ENCODE data around the gene MEX3D. TPM values are rescaled to one million over a fixed set of nuclear protein-coding genes. Genes with fewer than 3 reads are reported as not detected.

The MEX3D gene
- total RNA-seq, 2 donors from 2014 or later = 18.8 to 21.8 TPM

DNA sequence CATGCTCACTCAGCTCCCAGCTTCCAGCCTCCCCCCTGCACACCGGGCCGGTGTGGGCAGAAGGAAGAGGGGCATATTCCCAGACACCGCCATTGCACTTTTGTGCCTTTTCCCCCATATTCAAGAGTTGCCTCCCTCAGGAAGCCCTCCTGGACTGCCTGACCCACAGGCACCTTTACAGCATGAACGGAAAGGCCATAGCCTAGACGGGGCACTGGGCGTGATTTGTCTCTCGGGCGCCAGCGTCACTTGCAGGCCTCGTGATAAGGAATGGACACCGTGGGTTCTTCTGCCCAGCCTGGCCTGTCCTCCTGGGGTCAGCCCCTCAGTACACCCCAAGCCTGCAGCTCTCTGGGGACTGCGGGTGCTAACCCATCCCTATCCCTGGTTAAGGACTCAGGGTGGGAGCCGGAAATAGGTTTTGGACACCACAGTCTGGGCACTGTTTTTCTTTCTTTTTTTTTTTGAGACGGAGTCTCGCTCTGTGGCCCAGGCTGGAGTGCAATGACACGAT lies 38.1 kb upstream of the MEX3D start:
- intact Hi-C loops (cut with DNase I) = no loop called here
- Histone ChIP-seq H3K4me3 (no peak overlapping the region), H3K9me3 (no peaks in the 10 kb centered on the region), H3K27me3 (no peaks in the 10 kb centered on the region), H3K27ac (peak overlapping the region; percentile 72 to 88 (median 82)), H3K36me3 (replicated peaks in 1 of 2; ENCODE audit: insufficient read depth in 1 of 2, low read depth in 2 of 2) (no peaks in the 10 kb centered on the region), H3K4me1 (peaks cover 26% of the 10 kb centered on the region)
- 15 to 30% methylated on average over 7 to 16 of the region's 16 CpGs for WGBS, 2 donors
- DNase-seq (peak in 1 of 4 donors; percentile 23), ATAC-seq (peak; percentile 4)
- TF ChIP-seq, protein P1, sequence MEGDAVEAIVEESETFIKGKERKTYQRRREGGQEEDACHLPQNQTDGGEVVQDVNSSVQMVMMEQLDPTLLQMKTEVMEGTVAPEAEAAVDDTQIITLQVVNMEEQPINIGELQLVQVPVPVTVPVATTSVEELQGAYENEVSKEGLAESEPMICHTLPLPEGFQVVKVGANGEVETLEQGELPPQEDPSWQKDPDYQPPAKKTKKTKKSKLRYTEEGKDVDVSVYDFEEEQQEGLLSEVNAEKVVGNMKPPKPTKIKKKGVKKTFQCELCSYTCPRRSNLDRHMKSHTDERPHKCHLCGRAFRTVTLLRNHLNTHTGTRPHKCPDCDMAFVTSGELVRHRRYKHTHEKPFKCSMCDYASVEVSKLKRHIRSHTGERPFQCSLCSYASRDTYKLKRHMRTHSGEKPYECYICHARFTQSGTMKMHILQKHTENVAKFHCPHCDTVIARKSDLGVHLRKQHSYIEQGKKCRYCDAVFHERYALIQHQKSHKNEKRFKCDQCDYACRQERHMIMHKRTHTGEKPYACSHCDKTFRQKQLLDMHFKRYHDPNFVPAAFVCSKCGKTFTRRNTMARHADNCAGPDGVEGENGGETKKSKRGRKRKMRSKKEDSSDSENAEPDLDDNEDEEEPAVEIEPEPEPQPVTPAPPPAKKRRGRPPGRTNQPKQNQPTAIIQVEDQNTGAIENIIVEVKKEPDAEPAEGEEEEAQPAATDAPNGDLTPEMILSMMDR (IDR thresholded peaks at IDR 0.05) = no peak

DNA sequence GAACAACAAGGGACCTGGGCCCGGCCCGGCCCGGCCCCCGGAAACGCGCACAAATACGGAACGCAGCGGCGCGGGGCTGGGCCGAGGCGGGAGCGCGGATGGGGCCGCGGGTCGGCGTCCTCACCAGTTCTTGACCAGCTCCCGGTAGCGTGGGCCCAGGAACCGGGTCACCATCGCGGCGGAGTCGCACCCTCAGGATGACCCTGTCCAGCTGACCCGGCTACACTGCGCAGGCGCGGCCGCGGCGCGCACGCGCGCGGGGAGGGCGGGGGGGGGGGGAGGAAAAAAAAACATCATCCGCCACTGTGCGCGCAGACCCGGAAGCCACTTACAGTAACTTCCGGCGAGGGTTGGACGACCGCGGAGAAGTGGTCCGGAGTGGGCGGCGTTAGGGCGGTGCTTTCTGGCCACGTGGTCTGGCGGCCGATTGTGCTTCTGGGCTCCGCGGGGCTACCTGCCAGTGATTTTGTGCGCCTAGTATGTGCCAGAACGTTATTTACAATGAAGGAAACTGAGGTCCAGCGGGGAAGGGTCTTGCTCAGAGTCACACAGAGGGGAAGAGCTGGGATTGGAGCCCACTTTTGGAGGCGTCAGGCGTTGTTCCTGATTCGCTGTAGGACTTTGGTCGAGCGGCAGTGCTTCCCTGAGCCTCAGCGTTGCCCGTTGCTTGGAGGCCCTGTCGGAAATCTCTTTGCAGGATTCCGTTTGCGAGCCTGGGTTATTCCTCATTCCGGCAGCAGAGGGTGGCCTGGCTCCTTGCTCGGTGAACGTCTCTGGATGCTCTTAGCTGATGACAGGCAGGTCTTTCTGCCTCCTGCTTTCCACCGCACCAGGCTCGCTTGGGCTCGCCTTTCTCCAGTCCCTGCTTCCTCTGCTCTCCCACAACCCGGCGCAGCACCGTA lies 37.4 kb upstream of the MEX3D start, which contains the start of gene UQCR11:
TSS of gene UQCR11 (minus strand) at position 227 of the 902 bp plus-strand sequence. CDS start at position 174, 53 bp downstream.
- WGBS, 2 donors = 0 to 1% methylated on average over 16 to 65 of the region's 79 CpGs
- intact Hi-C loops (cut with DNase I) = no loop called here
- H3K4me1 ChIP-seq = peaks cover 26% of the 10 kb centered on the region

DNA sequence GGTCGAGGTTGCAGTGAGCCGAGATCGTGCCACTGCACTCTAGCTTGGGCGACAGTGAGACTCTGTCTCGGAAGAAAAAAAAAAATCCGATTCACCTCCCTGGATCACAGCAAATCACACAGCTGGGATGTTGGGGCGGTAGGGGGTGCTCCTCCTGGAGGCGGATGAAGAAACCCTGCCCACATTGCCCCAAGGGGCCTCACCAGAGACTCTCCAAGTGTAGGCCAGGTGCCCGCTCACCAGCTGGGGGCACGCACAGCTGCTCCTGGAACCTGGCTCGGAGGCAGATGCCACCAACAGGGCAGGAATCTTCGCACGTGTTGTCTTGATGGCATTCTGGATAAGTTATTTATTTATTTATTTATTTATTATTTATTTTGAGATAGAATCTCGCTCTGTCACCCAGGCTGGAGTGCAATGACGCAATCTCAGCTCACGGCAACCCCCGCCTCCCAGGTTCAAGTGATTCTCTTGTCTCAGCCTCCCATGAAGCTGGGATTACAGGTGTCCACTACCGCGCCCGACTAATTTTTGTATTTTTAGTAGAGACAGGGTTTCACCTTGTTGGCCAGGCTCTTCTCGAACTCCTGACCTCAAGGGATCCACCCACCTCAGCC lies 34.1 kb upstream of the MEX3D start:
- peaks cover 26% of the 10 kb centered on the region for H3K4me1 ChIP-seq
- no peaks in the 10 kb centered on the region for H3K27me3 ChIP-seq
- H3K4me3 ChIP-seq = no peak overlapping the region
- peaks cover 9 to 14% of the 10 kb centered on the region in 2 donors for H3K36me3 ChIP-seq (replicated peaks in 1 of 2; ENCODE audit: insufficient read depth in 1 of 2, low read depth in 2 of 2)
- 92 to 96% methylated on average over 12 to 21 of the region's 21 CpGs for WGBS, 2 donors
- intact Hi-C loops (cut with DNase I) = no loop called here
- H3K27ac ChIP-seq = no peak overlapping the region
- TF ChIP-seq POLR2A (IDR thresholded peaks at IDR 0.05) = no peak
- TF ChIP-seq, protein P1 (IDR thresholded peaks at IDR 0.05) = no peak
- DNase-seq = no peak
- no peaks in the 10 kb centered on the region for H3K9me3 ChIP-seq
- no peak for ATAC-seq

More for the DNA sequence above, 37.4 kb upstream of the MEX3D start, which contains the start of gene UQCR11:
- Histone ChIP-seq H3K27ac (peak within 1 kb of the TSS; percentile 72 to 88 (median 82)), H3K9me3 (no peaks in the 10 kb centered on the region), H3K4me3 (peak within 1 kb of the TSS; percentile 96 to 97), H3K36me3 (replicated peaks in 1 of 2; ENCODE audit: insufficient read depth in 1 of 2, low read depth in 2 of 2) (no peaks in the 10 kb centered on the region), H3K27me3 (no peaks in the 10 kb centered on the region)
- TF ChIP-seq POLR2A (IDR thresholded peaks at IDR 0.05) = peak in 2 of 3 donors; percentile 50 to 52
- TF ChIP-seq, protein P1 (IDR thresholded peaks at IDR 0.05) = peak in 6 of 7 experiments; percentile 14 to 82 (median 63)
- ATAC-seq = peak; percentile 95
- DNase-seq = peak; percentile 95 to 97 (median 97)

DNA sequence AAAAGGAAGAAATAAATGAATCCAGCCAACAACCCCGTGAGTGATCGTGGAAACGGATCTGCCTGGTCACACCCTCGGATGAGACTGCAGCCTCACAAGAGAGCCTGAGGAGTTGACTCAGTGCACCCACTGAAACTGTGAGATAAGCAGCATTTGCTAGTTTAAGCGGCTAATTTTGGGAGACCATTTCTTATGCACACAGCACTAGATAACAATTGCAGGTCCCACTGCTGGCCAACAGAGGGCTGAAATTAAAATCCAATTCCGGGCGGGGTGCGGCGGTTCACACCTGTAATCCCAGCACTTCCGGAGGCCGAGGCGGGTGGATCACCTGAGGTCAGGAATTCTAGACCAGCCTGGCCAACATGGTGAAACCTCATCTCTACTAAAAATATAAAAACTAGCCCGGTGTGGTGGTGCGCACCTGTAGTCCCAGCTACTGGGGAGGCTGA lies 33.5 kb upstream of the MEX3D start:
- H3K36me3 ChIP-seq (replicated peaks in 1 of 2; ENCODE audit: insufficient read depth in 1 of 2, low read depth in 2 of 2) = peaks cover 11 to 16% of the 10 kb centered on the region in 2 donors
- H3K4me1 ChIP-seq = peaks cover 25% of the 10 kb centered on the region
- ATAC-seq = no peak

More for the DNA sequence above, 33.5 kb upstream of the MEX3D start:
- WGBS, 2 donors = 92 to 96% methylated on average over 12 to 14 of the region's 14 CpGs
- no peaks in the 10 kb centered on the region for H3K27me3 ChIP-seq
- no peak for DNase-seq
- no peak for TF ChIP-seq POLR2A (IDR thresholded peaks at IDR 0.05)
- TF ChIP-seq, protein P1 (IDR thresholded peaks at IDR 0.05) = no peak
- no peaks in the 10 kb centered on the region for H3K9me3 ChIP-seq
- H3K4me3 ChIP-seq = no peak overlapping the region
- no peak overlapping the region for H3K27ac ChIP-seq
- intact Hi-C loops (cut with DNase I) = no loop called here

Measured in body of pancreas (tissue), 4 donors.